RWPE1 (cell line): ENCODE results near the gene ARHGAP1.

Source experiments
- CTCF ChIA-PET: fragments of 350-600 bp; sonication (Branson Sonifier 250); formaldehyde crosslinking; extraction: SDS; loops from one replicate; lab custom pipeline; 2021; lab: Yijun Ruan, JAX
- POLR2A ChIA-PET: fragments of 400-600 bp; formaldehyde crosslinking; extraction: SDS; loops from one replicate; lab custom pipeline; 2020; ENCODE audit warnings: antibody characterized with exemption; ENCODE audit not compliant: low non-redundant PET; lab: Yijun Ruan, JAX
- DNase-seq: peaks from one replicate; pipeline ENCODE4 v3.0.0; 2012; ENCODE audit warnings: low spot score
- H3K27ac ChIP-seq: fragments of 450-650 bp; 2 replicates; pipeline ENCODE4 v1.5.1; 2017
- CTCF ChIP-seq: fragments of 450-650 bp; conservative IDR thresholded peaks from 2 replicates; pipeline ENCODE4 v1.5.1; 2017; ENCODE audit warnings: low read depth, mild to moderate bottlenecking

Gene ARHGAP1

GRCh38 chr11:46630237-46630636 lies 70.2 kb downstream of the ARHGAP1 start:
- no peak overlapping the region for H3K27ac ChIP-seq
- no peak for TF ChIP-seq CTCF
- no peak for DNase-seq
- ChIA-PET POLR2A (no interaction called here), CTCF (no interaction called here)

DNA sequence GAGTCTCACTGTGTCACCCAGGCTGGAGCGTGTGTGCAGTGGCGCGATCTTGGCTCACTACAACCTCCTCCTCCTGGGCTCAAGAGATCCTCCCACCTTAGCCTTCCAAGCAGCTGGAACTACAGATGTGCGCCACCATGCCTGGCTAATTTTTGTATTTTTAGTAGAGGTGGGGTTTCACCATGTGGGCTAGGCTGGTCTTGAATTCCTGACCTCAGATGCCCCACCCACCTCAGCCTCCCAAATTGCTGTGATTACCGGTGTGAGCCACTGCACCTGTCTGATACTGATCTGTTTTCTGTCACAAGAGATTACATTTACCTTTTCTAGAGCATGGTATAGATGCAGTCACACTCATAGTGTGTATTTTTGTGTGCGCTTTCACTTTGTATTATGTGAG lies 71.5 kb downstream of the ARHGAP1 start:
- TF ChIP-seq CTCF = no peak
- CTCF ChIA-PET = no interaction called here
- POLR2A ChIA-PET = no interaction called here
- H3K27ac ChIP-seq = no peak overlapping the region
- no peak for DNase-seq
